ENCODE results near the gene PKD2L1. TPM values are rescaled to one million over a fixed set of nuclear protein-coding genes. Genes with fewer than 3 reads are reported as not detected.

Gene PKD2L1
- total and polyA plus RNA-seq, 2 donors (not counting 1 experiment from before 2014, with no cell fraction given), result 0.37 TPM; not detected in 1

GRCh38 chr10:100311298-100311697 is 18.7 kb downstream of the PKD2L1 start:
- CTCF ChIA-PET, result interaction anchor here (1.1 to 1.5 kb wide), 3 partner anchors 27 to 118 kb away, joined by 3 to 6 read pairs (median 3); no protein-coding TSS in a partner anchor
- intact Hi-C loops (cut with micrococcal nuclease), result no loop called here
- Mint-ChIP-seq H3K9me3 (ENCODE audit: insufficient read depth) (no peaks in the 10 kb centered on the region), H3K4me1 (no peaks in the 10 kb centered on the region), H3K27ac (no peak overlapping the region), H3K4me3 (no peak overlapping the region), H3K27me3 (peaks cover 69% of the 10 kb centered on the region)
- Histone ChIP-seq H3K27me3 (replicated peaks in 1 of 4; ENCODE audit: control extremely low read depth in 1 of 4, control insufficient read depth in 3 of 4, insufficient read depth in 4 of 4, low read length in 3 of 4) (peaks cover 0 to 24% (median 10%) of the 10 kb centered on the region in 4 experiments), H3K36me3 (replicated peaks in 1 of 2; ENCODE audit: control extremely low read depth in 1 of 2, control insufficient read depth in 1 of 2, extremely low read depth in 1 of 2, insufficient read depth in 2 of 2, low read length in 1 of 2) (no peaks in the 10 kb centered on the region), H2AFZ (ENCODE audit: insufficient read depth, low read depth, low read length, poor library complexity, severe bottlenecking) (no peak overlapping the region), H3K4me2 (replicated peaks; ENCODE audit: low read depth, low read length, poor library complexity, severe bottlenecking) (no peak overlapping the region), H3K9me3 (ENCODE audit: control extremely low read depth in 1 of 3, control insufficient read depth in 2 of 3, insufficient read depth in 1 of 3, low read length in 2 of 3) (no peaks in the 10 kb centered on the region), H3K4me1 (ENCODE audit: control insufficient read depth in 2 of 2, insufficient read depth in 2 of 2, low read length in 2 of 2) (no peaks in the 10 kb centered on the region), H3K9ac (ENCODE audit: low read length) (no peak overlapping the region), H4K20me1 (ENCODE audit: control insufficient read depth, insufficient read depth, low read length, poor library complexity, severe bottlenecking) (no peaks in the 10 kb centered on the region), H3K27ac (ENCODE audit: low read length in 2 of 2) (no peak overlapping the region), H3K79me2 (ENCODE audit: control insufficient read depth, insufficient read depth, low read length) (no peaks in the 10 kb centered on the region), H3K4me3 (ENCODE audit: control extremely low read depth in 1 of 5, extremely low read depth in 1 of 5, insufficient read depth in 1 of 5, low read depth in 2 of 5, low read length in 4 of 5) (no peak overlapping the region)
- POLR2A ChIA-PET, result no interaction called here
- TF ChIP-seq EZH2 (IDR thresholded peaks at IDR 0.05; ENCODE audit: borderline replicate concordance, insufficient read depth, low read depth, low read length, poor library complexity, severe bottlenecking), result no peak
- TF ChIP-seq, protein P1, sequence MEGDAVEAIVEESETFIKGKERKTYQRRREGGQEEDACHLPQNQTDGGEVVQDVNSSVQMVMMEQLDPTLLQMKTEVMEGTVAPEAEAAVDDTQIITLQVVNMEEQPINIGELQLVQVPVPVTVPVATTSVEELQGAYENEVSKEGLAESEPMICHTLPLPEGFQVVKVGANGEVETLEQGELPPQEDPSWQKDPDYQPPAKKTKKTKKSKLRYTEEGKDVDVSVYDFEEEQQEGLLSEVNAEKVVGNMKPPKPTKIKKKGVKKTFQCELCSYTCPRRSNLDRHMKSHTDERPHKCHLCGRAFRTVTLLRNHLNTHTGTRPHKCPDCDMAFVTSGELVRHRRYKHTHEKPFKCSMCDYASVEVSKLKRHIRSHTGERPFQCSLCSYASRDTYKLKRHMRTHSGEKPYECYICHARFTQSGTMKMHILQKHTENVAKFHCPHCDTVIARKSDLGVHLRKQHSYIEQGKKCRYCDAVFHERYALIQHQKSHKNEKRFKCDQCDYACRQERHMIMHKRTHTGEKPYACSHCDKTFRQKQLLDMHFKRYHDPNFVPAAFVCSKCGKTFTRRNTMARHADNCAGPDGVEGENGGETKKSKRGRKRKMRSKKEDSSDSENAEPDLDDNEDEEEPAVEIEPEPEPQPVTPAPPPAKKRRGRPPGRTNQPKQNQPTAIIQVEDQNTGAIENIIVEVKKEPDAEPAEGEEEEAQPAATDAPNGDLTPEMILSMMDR (IDR thresholded peaks at IDR 0.05), result no peak
- ATAC-seq (ENCODE audit: low read depth), result no peak
- WGBS (ENCODE audit: insufficient coverage), result 100% methylated on average over 1 of the region's 4 CpGs
- no peak for DNase-seq

GRCh38 chr10:100307684-100308083 is 22.3 kb downstream of the PKD2L1 start:
- Histone ChIP-seq H3K36me3 (replicated peaks in 1 of 2; ENCODE audit: control extremely low read depth in 1 of 2, control insufficient read depth in 1 of 2, extremely low read depth in 1 of 2, insufficient read depth in 2 of 2, low read length in 1 of 2) (no peaks in the 10 kb centered on the region), H3K4me3 (ENCODE audit: control extremely low read depth in 1 of 5, extremely low read depth in 1 of 5, insufficient read depth in 1 of 5, low read depth in 2 of 5, low read length in 4 of 5) (no peak overlapping the region), H3K79me2 (ENCODE audit: control insufficient read depth, insufficient read depth, low read length) (no peaks in the 10 kb centered on the region), H3K27me3 (replicated peaks in 1 of 4; ENCODE audit: control extremely low read depth in 1 of 4, control insufficient read depth in 3 of 4, insufficient read depth in 4 of 4, low read length in 3 of 4) (peaks cover 0 to 18% (median 9%) of the 10 kb centered on the region in 4 experiments), H4K20me1 (ENCODE audit: control insufficient read depth, insufficient read depth, low read length, poor library complexity, severe bottlenecking) (no peaks in the 10 kb centered on the region), H3K27ac (ENCODE audit: low read length in 2 of 2) (no peak overlapping the region), H3K9ac (ENCODE audit: low read length) (no peak overlapping the region), H3K4me1 (ENCODE audit: control insufficient read depth in 2 of 2, insufficient read depth in 2 of 2, low read length in 2 of 2) (peaks cover 0 to 3% of the 10 kb centered on the region in 2 donors), H3K9me3 (ENCODE audit: control extremely low read depth in 1 of 3, control insufficient read depth in 2 of 3, insufficient read depth in 1 of 3, low read length in 2 of 3) (no peaks in the 10 kb centered on the region), H3K4me2 (replicated peaks; ENCODE audit: low read depth, low read length, poor library complexity, severe bottlenecking) (no peak overlapping the region), H2AFZ (ENCODE audit: insufficient read depth, low read depth, low read length, poor library complexity, severe bottlenecking) (no peak overlapping the region)
- no peak for DNase-seq
- Mint-ChIP-seq H3K9me3 (ENCODE audit: insufficient read depth) (no peaks in the 10 kb centered on the region), H3K4me3 (no peak overlapping the region), H3K27me3 (peaks cover 63% of the 10 kb centered on the region), H3K27ac (no peak overlapping the region), H3K4me1 (no peaks in the 10 kb centered on the region)
- ATAC-seq (ENCODE audit: low read depth), result no peak
- intact Hi-C loops (cut with micrococcal nuclease), result no loop called here
- ChIA-PET CTCF (no interaction called here), POLR2A (no interaction called here)
- 100% methylated on average over 2 of the region's 3 CpGs for WGBS (ENCODE audit: insufficient coverage)
- no peak for TF ChIP-seq EZH2 (IDR thresholded peaks at IDR 0.05; ENCODE audit: borderline replicate concordance, insufficient read depth, low read depth, low read length, poor library complexity, severe bottlenecking)
- TF ChIP-seq, protein P1 (IDR thresholded peaks at IDR 0.05), result no peak

Data from B cell (primary cell).